Activated T-helper 9 cell treated with anti-CD3 and anti-CD28 coated beads, Interleukin-2, amount 50 U/mL, for 16 hours (primary cell): ENCODE measurements around the gene SDK1.

ENCODE experiments used
- DNase-seq: peaks from one replicate; pipeline ENCODE4 v3.0.0-alpha.2; 2020; ENCODE audit warnings: low read depth

The SDK1 gene

DNA sequence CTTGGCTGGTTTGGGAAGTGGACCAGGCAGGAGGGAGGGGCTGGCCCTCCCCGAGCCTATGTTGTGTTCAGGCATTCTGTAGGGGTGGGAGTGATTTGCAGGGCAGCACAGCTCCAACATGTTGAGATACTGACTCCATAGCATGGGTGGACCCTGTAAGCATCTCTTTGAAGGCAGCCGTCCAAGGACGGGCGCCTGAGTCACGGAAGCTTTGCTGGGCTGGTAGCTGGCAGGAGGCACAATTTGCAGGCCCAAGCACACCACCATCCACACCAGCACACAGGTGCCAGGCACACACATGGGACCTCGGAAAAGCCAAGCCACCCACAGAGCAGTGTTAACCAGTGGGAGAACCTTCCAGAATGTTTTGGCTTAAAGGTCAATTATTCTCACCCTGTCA, 875.9 kb downstream of the SDK1 start:
- DNase-seq = no peak

DNA sequence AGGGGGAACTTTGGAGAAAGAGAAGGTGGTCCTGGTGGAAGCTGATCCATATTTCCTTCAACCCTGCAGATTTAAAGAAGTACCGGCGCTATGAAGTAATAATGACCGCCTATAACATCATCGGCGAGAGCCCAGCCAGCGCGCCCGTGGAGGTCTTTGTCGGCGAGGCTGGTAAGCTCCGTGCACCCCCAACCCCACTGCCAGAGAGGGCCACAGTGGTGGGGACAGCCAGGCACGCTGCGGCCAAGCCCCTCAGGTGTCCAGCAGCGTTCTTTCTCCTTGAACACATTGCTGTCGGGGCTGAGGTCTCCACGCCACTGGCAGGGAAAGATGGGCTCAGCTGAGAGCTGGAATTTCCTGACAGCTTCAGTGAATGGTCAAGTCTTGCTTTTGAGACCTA, 877.4 kb downstream of the SDK1 start:
- DNase-seq = no peak

DNA sequence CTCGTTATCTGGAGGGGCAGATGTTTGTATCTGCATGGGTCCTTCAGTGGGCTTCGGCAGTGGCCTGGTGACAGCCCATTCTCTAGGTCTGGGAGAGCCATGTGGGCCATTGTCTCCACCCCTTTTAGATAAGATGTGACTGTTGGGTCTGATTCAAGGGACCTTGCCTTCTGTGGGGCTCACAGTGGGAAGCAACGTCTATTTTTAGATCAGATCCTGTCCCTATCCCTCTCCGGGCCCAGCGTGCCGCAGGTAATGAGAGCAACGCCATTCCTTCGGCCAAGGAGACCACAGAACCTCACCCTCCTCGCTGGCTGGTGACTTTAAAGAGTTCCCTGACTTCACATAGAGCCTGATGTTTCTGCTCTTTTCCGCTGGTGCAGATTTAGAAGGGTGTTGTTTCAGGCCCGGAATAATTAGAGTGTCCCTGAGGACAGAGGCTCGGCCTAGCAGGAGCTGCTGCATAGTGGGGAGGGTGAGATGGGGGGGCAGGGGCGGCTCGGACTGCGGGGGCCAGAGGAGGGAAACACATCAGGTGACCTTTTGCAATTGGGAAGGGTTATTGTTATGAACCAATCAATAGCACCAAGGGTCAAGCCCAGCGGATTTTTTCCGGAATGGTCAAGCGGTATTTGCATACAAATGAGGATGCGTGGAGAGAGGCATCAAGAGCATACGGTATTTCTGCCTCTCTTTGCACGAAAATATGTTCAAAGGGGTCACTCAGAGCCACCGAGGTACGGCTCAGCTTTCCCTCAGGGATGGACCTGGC, 878.0 kb downstream of the SDK1 start:
- DNase-seq = no peak

DNA sequence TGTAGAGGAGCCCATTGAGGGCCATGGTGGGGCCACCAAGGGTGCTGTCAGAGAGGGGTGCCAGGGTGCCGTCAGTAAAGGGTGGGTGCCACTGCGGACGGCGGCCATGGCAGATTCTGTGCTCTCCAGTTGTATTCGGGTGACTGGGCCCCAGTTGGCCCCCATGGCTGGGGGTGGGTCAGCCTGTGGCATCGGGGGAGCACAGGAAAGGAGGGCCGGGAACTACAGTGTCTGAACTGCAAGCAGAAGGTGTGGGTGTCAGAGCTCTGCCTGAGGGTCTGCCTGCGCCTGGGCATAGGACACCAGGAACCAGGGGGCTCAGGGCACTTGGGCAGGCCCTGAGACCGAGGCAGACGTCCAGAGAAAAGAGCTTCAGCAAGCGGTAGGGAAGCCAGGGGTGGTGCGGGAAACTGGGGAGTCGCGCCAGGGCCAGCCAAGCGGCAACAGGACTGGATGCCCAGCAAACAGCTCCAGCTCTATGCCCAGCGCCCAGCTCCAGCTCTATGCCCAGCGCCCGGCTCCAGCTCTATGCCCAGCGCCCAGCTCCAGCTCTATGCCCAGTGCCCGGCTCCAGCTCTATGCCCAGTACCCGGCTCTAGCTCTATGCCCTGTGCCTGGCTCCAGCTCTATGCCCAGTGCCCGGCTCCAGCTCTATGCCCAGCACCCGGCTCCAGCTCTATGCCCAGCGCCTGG, 878.8 kb downstream of the SDK1 start:
- no peak for DNase-seq

DNA sequence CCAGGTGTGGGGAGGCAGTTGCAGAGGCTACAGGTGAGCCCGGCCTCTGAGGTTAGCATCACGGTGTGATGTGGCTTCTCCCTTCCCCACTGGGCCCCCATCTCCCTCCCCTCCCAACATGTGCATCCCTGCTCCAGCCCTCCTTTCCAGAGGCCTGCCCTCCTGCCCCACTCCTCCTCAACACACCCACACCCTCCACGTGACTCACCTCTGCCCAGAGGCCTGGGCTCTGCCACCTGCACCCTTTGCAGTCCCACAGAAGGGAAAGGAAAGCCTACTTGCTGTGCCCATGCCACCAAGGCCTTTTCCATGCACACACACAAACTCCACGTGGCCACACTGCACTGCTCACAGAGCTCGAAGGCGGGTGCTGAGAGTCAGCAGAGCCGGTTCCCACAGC, 880.4 kb downstream of the SDK1 start:
- DNase-seq = no peak

DNA sequence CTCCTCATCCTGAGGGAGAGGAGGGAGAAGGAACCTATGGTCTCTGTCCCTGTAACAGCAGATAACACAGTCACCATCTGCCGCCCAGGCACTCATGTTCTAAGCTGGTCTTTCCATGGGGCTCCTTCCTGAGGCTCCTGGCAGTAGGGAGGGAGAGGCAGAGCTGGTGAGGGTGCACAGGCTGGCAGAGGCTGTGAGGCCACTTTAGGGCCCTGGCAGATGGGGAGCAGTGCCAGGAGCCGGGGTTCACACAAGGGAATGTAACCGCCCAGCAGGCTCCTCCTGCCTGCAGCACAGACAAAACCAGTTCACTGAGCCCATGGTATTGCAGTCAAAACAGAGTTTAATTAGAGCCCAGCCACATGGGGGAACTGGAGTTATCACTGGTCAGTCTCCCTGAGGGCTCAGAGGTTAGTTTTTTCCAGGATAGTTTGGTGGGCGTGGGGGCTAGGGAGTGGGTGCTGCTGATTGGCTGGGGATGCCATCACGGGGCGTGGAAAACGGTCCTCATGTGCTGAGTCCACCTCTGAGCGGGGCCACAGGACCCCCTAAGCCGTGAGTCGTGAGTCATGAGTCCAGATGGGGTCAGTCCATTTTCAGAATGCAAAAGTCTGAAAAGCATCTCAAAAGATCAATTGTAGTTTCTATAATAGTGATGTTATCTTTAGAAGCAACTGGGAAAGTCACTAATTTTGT, 881.7 kb downstream of the SDK1 start:
- no peak for DNase-seq

DNA sequence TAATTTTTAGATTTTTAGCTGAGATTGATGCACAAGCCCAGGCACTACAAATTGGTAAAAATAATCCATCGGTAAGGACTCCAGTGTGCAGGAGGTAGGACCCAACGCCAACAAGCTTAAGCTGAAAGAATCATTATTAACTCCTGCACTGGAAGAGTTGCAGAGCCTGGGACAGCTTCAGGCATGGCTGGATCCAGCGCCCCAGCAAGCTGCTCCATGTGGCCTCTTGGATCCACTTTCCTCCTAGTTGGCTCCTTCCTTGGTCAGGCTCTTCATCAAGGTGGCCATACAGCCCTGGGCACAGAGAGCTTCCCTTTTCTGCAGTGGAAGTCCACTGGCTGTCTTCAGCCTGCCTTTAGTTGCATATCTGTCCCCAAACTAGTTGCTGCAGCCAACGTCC, 883.6 kb downstream of the SDK1 start:
- DNase-seq = no peak

DNA sequence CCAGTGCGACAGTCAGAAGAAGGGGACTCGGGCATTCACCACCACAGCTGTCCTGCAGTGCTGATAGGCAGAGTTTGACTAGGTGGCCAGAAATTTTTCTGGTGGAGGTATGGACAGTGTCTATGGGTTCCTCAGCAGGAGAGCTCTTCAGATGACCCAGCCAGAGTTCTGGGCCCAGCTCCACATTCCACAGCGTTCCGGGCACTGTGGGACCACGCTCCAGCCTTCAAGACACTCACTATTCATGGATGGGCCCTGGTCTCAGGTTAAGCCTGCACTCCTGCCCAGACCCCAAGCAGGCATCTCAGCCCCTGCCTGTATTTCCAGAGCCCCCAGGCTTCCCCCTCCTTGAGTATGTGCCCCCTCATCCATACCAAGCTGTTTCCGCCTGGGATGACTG, 884.1 kb downstream of the SDK1 start:
- DNase-seq = no peak

DNA sequence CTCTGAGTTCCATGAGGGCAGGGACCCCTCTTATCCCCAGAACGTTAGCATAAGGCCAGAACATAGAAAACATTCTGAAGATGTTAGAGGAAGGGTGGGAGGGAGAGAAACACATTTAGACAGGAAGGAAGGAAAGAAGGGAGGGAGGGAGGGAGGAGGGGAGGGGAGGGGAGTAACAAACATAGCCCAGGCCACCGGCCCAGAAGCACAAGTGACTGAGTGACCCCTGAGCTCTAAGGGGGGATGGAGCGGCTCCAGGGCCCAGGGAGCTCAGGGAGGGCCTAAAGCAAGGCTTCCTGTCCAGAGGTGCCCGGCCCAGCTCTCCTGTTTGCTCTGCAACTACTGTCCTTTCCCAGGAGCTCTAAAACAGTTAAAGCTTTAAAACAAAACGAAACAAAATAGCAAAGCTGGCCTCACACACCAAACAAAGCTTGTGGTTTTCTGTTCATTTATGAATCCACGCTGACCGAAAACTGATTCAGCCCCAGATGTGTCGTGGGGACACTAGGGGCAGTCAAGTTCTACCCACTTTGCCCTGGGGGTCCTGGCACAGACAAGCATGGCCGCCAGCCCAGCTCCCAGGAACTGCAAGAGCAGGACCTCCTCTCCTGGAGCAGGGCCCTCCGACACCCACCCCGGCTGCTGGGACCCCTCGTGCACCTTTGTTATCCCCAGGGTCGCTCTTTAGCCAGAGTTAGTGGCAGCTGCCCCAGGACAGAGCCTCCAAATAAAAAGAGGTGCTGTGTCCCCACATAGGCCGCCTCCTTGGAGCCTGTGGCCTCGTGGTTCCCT, 884.9 kb downstream of the SDK1 start:
- no peak for DNase-seq

DNA sequence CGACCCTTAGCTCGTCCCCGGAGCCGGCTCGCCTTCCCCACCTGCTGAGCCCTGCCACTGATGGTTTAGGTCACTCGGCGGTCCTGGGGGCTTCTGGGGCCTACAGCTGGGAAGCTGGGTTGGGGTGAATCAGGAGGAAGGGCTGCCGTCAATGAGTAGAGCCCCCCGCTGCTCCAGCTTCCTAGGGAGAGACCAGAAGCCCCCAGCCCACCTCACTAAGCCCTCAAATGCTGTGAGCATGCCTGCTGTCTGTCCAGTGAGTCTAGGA, 885.4 kb downstream of the SDK1 start:
- DNase-seq = no peak

DNA sequence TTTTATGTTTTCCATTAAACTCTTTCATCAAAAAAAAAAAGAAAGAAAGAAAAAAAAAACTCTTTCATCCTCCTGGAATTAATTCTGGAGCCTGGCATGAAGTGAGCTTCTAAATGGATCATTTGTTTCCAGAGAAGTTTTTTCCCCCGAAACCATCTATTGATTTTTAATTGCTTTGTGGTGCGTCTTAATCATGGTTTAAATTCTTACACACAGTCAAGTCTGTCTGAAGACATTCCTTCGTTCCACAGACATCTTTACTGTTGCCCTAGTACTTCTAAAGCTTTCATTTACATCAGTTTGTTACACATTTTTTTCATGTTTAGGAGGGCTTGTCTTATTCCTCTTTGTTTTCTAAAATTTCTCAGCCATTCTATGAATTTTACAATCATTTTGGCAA, 887.6 kb downstream of the SDK1 start:
- DNase-seq = no peak

DNA sequence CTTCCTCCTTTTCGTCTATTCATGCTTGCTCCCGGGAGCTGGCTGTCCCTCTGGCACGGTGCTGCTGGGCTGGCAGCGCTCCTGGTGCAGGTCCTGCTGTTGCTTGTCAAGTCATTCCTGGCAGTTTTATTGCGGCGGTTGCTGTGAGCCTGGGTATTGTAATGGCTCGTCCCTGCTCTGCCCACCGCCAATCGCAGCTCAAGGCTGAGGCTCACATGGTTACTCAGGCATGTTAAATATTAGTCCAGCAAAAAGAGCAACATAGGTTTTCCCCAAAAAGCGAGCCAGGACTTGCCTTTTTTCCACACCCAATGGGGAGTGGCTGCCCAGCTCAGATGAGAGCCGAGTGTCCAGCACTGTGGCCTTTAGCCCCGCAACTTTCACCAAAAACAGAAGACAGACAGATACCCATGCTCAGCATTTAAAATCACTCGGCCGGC, 888.1 kb downstream of the SDK1 start:
- DNase-seq = no peak

DNA sequence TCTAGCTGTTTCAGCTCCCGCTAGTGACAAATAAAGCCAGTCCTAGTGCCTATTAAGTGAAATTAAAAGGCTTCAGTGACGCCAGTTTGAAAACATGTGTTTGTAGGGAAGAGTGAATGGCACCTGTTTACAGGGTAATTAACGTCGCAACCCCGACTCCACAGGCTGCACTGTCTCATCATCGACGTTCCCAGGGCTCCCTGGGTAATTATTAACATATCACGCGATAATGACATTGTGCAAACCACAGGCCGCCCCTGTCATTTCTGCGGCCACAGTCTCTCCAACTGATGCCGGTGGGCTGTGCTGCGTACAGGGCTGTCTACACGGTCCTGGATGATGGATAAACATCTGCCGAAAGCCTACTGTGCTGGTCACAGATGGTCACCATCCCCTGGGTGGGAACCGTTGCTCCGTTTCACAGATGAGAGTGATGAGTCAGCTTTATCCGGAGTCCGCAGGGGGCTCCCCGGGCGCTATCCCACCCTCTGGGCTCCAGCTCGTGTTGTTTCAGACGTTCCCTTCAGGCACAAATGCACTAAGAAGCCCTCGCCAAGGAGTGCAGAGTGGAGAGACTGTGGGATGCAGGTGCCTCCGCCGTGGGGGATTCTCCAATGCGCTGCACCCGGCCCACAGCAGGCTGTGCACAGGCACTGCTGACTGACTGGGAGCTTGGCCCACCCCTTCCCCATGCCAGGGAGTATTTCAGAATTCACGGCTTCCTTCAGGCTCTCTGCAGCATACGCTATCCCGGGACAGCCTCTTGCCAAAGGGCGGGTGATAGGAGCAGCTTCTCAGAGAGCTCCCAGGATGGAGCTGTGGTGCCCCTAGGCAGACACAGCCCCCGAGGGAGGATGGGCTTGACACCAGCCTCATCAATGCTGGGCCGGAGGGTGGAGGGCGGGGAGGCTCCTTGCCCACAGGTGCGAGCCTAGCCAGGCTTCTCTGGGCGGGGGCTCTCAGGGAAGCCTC, 889.2 kb downstream of the SDK1 start:
- no peak for DNase-seq

DNA sequence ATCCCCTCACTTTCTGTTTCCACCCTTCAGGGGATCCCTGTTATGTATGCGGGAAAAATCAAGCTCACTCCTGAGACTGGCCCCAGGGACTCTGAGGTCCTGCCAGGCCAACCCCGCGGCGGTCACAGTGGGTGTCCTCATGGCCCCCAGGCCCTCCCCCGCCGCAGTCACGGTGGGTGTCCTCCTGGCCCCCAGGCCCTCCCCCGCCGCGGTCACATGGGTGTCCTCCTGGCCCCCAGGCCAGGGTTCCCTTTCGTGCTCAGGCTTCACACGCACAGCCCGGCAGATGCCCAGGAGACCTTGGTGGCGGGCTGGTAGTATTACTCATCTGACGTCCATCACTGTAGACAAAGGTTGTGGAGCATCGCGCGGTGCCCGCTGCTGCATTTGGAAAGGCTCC, 890.0 kb downstream of the SDK1 start:
- no peak for DNase-seq

DNA sequence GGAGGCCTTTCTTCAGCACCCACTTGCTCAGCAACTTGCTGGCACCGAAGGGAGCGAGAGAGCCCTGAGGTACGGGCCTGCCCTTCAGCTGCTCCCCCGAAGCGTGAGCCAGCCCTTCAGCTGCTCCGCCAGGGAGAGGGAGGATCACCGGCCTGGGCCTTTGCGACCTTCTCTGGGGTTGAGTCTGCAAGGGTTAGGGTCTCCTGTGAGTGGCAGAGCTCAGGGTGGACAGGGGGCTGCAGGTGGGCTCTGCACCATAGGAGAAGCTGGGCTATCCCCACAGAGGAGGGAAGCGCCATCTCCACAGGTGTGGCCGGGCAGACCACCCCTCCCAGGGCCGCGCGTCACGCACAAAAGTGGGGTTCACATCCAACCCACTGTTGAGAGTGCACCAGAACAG, 890.5 kb downstream of the SDK1 start:
- no peak for DNase-seq

DNA sequence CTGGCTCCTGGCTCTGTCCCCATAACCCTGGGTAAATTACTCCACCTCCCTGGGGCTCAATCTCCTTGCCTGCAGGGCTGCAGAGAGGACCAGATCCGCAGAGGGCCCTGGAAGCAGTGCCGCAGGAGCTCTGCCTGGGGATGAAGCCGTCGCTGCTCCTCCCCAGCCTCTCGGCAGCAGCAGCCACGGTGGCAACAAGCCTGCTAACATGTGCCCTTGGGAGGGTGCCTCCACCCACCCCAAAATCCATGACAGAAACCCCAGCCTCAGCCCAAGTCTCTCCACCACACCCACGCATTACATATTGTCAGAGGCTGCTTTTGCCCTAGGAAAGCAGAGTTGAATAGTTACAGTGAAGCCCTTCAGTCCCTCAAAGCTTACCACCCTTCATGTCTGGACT, 894.6 kb downstream of the SDK1 start:
- no peak for DNase-seq

DNA sequence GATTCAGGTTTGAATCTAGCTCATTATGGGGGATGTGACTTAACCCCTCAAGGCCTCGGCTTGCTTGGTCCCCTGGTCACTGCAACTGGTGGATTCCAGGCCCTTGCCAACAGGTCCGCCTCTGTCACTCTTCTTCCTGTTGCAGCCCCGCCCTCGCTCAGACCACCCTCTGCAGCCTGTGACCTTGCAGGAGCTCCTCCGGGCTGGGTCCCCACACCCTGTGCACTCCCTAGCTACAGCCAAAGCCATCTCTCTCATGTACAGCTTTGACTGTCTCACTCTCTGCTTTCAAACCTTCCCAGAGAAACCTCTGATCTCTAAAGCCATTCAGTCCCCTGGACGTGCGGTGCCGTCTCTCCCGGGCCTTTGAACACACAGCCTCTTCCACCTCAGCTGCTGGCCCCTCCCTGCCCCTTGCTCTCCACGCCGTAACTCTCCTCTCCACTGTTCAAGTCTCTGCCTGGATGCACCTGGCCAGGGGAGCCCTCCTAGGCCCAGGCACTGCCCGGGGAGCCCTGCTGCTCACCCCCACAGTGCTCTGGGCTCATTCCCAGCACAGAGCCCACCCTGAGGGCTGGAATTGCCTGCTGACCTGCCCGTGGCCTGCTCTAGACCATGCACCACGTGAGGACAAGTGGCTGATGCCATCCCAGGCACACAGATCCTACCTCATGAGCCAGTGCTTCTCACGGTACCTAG, 895.2 kb downstream of the SDK1 start:
- DNase-seq = no peak

DNA sequence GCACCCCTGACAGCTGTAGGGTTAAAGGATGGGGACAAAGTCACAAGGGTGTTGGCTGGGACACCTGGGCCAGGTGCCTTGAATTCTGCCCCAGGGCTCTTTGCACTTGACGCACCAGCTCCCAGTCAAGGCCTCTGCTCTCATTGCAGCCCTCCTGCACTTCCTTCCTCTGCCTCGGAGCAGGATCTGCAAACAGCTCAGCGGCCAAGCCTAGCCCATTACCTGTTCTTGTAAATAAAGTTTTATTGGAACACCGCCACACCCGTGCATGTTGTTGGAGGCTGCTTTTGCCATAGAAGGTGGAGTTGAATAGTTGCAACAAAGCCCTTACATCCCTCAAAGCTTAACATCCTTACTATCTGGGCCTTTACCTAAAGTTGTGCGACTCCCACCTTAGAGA, 897.2 kb downstream of the SDK1 start:
- DNase-seq = no peak

DNA sequence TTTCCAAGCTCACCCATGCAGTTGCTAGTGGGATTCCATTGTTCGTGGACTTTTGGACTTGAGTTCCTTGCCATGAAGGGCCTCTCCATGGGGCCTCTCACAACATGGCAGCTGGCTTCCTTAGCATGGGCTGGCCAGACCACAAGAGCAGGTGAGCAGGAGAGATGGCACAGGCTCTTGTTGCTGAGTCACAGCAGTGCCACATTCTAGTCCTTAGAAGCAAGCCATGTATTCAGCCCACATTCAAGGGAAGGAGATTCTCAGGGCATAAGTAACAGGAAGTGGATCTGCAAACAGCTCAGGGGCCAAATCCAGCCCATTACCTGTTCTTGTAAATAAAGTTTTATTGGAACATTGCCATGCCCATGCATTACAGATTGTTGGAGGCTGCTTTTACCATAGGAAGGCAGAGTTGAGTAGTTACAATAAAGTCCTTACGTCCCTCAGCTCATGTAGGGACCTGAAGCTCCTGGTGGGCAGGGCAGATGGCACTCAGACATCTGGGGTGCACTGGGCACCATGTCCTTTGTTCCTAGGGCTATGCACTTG, 899.6 kb downstream of the SDK1 start:
- no peak for DNase-seq

DNA sequence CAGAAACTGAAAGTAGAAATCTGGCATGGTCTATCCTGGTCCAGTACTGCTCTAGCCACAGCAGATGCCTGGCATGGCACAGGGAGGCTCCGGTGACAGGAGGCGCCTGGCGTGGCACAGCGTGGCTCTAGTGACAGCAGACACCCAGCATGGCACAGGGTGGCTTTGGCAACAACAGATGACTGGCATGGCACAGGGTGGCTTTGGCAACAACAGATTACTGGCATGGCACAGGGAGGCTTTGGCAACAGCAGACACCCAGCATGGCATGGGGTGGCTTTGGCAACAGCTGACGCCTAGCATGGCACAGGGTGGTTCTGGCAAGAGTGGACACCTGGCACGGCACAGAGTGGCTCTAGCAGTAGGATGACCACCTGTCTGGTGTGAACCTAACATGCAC, 900.5 kb downstream of the SDK1 start:
- no peak for DNase-seq
